ENCODE results near the gene TRIM8.

DNA sequence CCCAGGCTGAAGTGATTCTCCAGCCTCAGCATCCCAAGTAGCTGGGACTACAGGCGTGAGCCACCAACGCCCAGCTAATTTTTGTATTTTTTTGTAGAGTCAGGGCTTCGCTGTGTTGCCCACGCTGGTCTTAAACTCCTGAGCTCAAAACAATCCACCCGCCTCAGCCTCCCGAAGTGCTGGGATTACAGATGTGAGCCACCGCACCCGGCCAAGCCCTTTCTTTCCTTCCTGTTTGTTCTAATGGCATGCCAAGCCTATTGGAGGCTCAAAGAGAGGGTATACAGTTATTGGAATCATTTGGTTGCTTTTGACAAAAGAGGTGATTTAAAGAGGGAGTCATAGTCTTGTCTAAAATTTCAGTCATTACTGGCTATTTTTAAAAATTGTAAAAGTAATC lies 46.0 kb upstream of the TRIM8 start:
- TF ChIP-seq, protein P1, sequence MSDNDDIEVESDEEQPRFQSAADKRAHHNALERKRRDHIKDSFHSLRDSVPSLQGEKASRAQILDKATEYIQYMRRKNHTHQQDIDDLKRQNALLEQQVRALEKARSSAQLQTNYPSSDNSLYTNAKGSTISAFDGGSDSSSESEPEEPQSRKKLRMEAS (CRISPR knock-in tag; IDR thresholded peaks at IDR 0.05), result no peak
- TF ChIP-seq ZNF121 (CRISPR knock-in tag; IDR thresholded peaks at IDR 0.05), result no peak
- TF ChIP-seq, protein P2, sequence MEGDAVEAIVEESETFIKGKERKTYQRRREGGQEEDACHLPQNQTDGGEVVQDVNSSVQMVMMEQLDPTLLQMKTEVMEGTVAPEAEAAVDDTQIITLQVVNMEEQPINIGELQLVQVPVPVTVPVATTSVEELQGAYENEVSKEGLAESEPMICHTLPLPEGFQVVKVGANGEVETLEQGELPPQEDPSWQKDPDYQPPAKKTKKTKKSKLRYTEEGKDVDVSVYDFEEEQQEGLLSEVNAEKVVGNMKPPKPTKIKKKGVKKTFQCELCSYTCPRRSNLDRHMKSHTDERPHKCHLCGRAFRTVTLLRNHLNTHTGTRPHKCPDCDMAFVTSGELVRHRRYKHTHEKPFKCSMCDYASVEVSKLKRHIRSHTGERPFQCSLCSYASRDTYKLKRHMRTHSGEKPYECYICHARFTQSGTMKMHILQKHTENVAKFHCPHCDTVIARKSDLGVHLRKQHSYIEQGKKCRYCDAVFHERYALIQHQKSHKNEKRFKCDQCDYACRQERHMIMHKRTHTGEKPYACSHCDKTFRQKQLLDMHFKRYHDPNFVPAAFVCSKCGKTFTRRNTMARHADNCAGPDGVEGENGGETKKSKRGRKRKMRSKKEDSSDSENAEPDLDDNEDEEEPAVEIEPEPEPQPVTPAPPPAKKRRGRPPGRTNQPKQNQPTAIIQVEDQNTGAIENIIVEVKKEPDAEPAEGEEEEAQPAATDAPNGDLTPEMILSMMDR (IDR thresholded peaks at IDR 0.05), result no peak

All from WTC11 (cell line).